Astrocyte (in vitro differentiated cells and primary cell): ENCODE results near the gene ROCK1.

Source experiments
- EZH2 ChIP-seq: IDR thresholded peaks from 2 replicates; pipeline ENCODE4 v1.6.1; 2012; ENCODE audit warnings: mild to moderate bottlenecking, low read length, inconsistent platforms; ENCODE audit not compliant: insufficient read depth
- TF ChIP-seq, protein P1 (sequence below): IDR thresholded peaks from 2 replicates; pipeline ENCODE4 v1.5.1; 2011; ENCODE audit warnings: low read depth, mild to moderate bottlenecking, inconsistent platforms, low read length, moderate library complexity; ENCODE audit not compliant: insufficient read depth

DNA sequence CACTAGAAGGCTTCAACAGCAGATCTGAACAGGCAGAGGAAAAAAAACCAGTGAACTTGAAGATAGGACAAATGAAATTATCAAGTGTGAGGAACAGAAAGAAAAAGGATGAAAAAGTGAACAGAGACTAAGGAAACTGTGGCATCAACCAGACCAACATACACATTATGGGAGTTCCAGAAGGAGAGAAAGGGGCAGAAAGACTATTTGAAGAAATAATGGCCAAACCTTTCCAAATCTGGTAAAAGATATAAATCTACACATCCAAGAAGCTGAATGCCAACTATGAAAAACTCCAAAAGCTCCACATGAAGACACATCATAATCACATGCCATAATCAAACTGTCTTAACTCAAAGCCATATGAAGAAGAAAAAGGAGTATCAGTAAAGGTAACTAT, 79.8 kb downstream of the ROCK1 start:
- TF ChIP-seq, protein P1, sequence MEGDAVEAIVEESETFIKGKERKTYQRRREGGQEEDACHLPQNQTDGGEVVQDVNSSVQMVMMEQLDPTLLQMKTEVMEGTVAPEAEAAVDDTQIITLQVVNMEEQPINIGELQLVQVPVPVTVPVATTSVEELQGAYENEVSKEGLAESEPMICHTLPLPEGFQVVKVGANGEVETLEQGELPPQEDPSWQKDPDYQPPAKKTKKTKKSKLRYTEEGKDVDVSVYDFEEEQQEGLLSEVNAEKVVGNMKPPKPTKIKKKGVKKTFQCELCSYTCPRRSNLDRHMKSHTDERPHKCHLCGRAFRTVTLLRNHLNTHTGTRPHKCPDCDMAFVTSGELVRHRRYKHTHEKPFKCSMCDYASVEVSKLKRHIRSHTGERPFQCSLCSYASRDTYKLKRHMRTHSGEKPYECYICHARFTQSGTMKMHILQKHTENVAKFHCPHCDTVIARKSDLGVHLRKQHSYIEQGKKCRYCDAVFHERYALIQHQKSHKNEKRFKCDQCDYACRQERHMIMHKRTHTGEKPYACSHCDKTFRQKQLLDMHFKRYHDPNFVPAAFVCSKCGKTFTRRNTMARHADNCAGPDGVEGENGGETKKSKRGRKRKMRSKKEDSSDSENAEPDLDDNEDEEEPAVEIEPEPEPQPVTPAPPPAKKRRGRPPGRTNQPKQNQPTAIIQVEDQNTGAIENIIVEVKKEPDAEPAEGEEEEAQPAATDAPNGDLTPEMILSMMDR: no peak
- no peak for TF ChIP-seq EZH2
